A549 treated with AZD2906 at 1 μM for 4 hours (cell line): ENCODE measurements around the gene GH1. TPM values are rescaled to one million over a fixed set of nuclear protein-coding genes. Genes with fewer than 3 reads are reported as not detected.

Experiments
- total RNA-seq: library from RNA; stranded (reverse); fragments of 200-300 nt; extraction: Qiagen RNA extraction; gene quantifications from 5 replicates; pipeline ENCODE4 v1.2.3, GENCODE V29; 2022

Gene GH1
- not detected in 5 replicates for total RNA-seq

GRCh38 chr17:63918789-63919305 lies at the start of gene GH1:
GH1 (minus strand) TSS chr17:63918839; CDS start chr17:63918776, 63 bp downstream.

GRCh38 chr17:63931981-63932561 lies 13.4 kb upstream of the GH1 start, which contains the start of gene CD79B:
CD79B (minus strand) TSS chr17:63932331; CDS start chr17:63932261, 70 bp downstream.

GRCh38 chr17:63911041-63911635 lies 7.5 kb downstream of the GH1 start, which contains the start of gene CSHL1:
CSHL1 (minus strand) TSS chr17:63911258; CDS start chr17:63911196, 62 bp downstream.

GRCh38 chr17:63896524-63897354 lies 21.9 kb downstream of the GH1 start, which contains the start of gene CSH1:
CSH1 (minus strand) TSS chr17:63896574; CDS start chr17:63896511, 63 bp downstream.

GRCh38 chr17:63881935-63882601 lies 36.6 kb downstream of the GH1 start, which contains the start of gene GH2:
GH2 (minus strand) TSS chr17:63881944; CDS start chr17:63881801, 143 bp downstream.

GRCh38 chr17:63873577-63873976 lies 45.1 kb downstream of the GH1 start, which contains the start of gene CSH2:
CSH2 (minus strand) TSS chr17:63873677; CDS start chr17:63873614, 63 bp downstream.

Other genes with a start within 250 kb of the GH1 start
- gene LIMD2, start 218.7 kb downstream of the GH1 start, total RNA-seq, result 7.8 to 13.0 TPM (median 10.6 TPM) in 5 replicates
- 23.5 to 26.8 TPM (median 25.5 TPM) in 5 replicates for gene STRADA, start 177.0 kb downstream of the GH1 start, total RNA-seq
- gene CCDC47, start 145.2 kb downstream of the GH1 start, total RNA-seq, result 88.4 to 136 TPM (median 94.2 TPM) in 5 replicates
- gene DDX42, start 144.7 kb downstream of the GH1 start, total RNA-seq, result 88.4 to 107 TPM (median 92.5 TPM) in 5 replicates
- gene PSMC5, start 91.4 kb downstream of the GH1 start, total RNA-seq, result 195 to 239 TPM (median 204 TPM) in 5 replicates
- gene FTSJ3, start 91.2 kb downstream of the GH1 start, total RNA-seq, result 43.9 to 61.3 TPM (median 52.1 TPM) in 5 replicates
- 53.1 to 63.3 TPM (median 56.4 TPM) in 5 replicates for gene SMARCD2, start 76.2 kb downstream of the GH1 start, total RNA-seq
- not detected in 5 replicates for gene CSH2, start 45.2 kb downstream of the GH1 start, total RNA-seq
- not detected in 5 replicates for gene GH2, start 36.9 kb downstream of the GH1 start, total RNA-seq
- gene CSH1, start 22.3 kb downstream of the GH1 start, total RNA-seq, result not detected in 5 replicates
- not detected in 5 replicates for gene CSHL1, start 7.6 kb downstream of the GH1 start, total RNA-seq
- gene CD79B, start 13.5 kb upstream of the GH1 start, total RNA-seq, result 0.07 to 0.08 TPM in 2 of 5 replicates, not detected in the others
- 0.02 to 0.13 TPM (median 0.03 TPM) in 5 replicates for gene SCN4A, start 54.1 kb upstream of the GH1 start, total RNA-seq
- gene PRR29, start 79.5 kb upstream of the GH1 start, total RNA-seq, result 0.44 to 0.74 TPM (median 0.68 TPM) in 5 replicates
- 0.07 to 0.18 TPM (median 0.09 TPM) in 4 of 5 replicates, not detected in the other for gene ICAM2, start 101.8 kb upstream of the GH1 start, total RNA-seq
- gene ERN1, start 211.3 kb upstream of the GH1 start, total RNA-seq, result 3.3 to 3.8 TPM (median 3.5 TPM) in 5 replicates